Gastrocnemius medialis (tissue), 4 donors: ENCODE results near the gene WDR64.

Experiments used
- CTCF ChIP-seq, 5 experiments: fragments of 450-650 bp in 3 of 5; fragments of 200-600 bp in 2 of 5; sonication (generic) in 2 of 5; IDR thresholded peaks in 4 of 5; conservative IDR thresholded peaks in 1 of 5; 1 replicate in 4 of 5; 2 replicates in 1 of 5; pipeline ENCODE4 v1.5.1; 2016 to 2019; ENCODE audit warnings: antibody characterized with exemption in 5 of 5, mild to moderate bottlenecking in 3 of 5, moderate library complexity in 3 of 5
- POLR2A ChIP-seq, 2 donors: fragments of 450-650 bp; IDR thresholded peaks; one replicate each; pipeline ENCODE4 v1.6.1; 2017; ENCODE audit warnings: antibody characterized with exemption in 2 of 2, mild to moderate bottlenecking in 2 of 2, moderate library complexity in 2 of 2

DNA sequence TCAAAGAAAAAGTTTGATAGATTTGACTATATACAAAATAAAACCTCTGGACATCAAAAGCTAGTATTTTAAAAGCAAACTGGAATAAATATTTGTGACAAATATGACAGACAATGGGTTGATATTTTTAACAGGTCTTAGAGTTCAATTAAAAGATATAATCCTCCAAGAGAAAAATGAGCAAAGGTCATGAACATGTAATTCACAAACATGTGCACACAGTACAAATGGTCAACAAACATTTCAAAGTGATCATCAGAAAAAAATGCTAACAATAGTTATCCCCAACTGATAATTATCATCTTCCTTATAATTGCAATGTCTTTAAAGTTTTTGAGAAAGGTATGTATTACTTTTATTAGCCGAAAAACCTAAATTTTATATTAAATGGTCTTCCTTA is 32.0 kb downstream of the WDR64 start:
- TF ChIP-seq CTCF (IDR thresholded peaks at IDR 0.05 in 4 of 5, conservative IDR thresholded peaks at IDR 0.05 in 1 of 5): no peak
- TF ChIP-seq POLR2A (IDR thresholded peaks at IDR 0.05): no peak
